Neural cell (in vitro differentiated cells): ENCODE data around the gene SLC17A9. TPM values are rescaled to one million over a fixed set of nuclear protein-coding genes. Genes with fewer than 3 reads are reported as not detected.

Experiments used
- H2AFZ ChIP-seq: fragments of 200-600, 300-800 bp; sonication (generic), shearing (Covaris generic); 2 replicates; pipeline ENCODE4 v1.6.0; 2014; ENCODE audit warnings: low read depth, mild to moderate bottlenecking, antibody characterized with exemption, low read length, moderate library complexity
- H3F3A ChIP-seq: fragments of 200-600 bp; shearing (Covaris generic); 2 replicates; pipeline ENCODE4 v1.6.1; 2016; ENCODE audit warnings: mild to moderate bottlenecking, moderate library complexity, mixed read lengths, antibody characterized with exemption, low read length; ENCODE audit not compliant: insufficient read depth, poor library complexity, severe bottlenecking
- H3K27ac ChIP-seq: fragments of 200-600, 300-800 bp; sonication (generic), shearing (Covaris generic); 2 replicates; pipeline ENCODE4 v1.5.1; 2014; ENCODE audit warnings: mild to moderate bottlenecking, low read length, moderate library complexity
- H3K27me3 ChIP-seq: fragments of 300-800, 200-600 bp; sonication (generic), shearing (Covaris generic); 2 replicates; pipeline ENCODE4 v1.6.0; 2014; ENCODE audit warnings: mild to moderate bottlenecking, low read depth, low read length, moderate library complexity; ENCODE audit not compliant: insufficient read depth
- H3K36me3 ChIP-seq: fragments of 300-800, 200-600 bp; sonication (generic), shearing (Covaris generic); 2 replicates; pipeline ENCODE4 v1.5.1; 2014; ENCODE audit warnings: mild to moderate bottlenecking, antibody characterized with exemption, low read length, moderate library complexity; ENCODE audit not compliant: insufficient read depth
- H3K4me2 ChIP-seq: fragments of 300-800, 200-600 bp; sonication (generic), shearing (Covaris generic); 2 replicates; pipeline ENCODE4 v1.6.0; 2014; ENCODE audit warnings: mild to moderate bottlenecking, low read length
- H3K4me3 ChIP-seq: fragments of 300-800, 200-600 bp; sonication (generic), shearing (Covaris generic); 2 replicates; pipeline ENCODE4 v1.5.1; 2014; ENCODE audit warnings: mild to moderate bottlenecking, low read length, moderate library complexity
- H3K79me2 ChIP-seq: fragments of 200-600 bp; shearing (Covaris generic); replicated peaks from 2 replicates; pipeline ENCODE4 v1.6.0; 2014; ENCODE audit warnings: mild to moderate bottlenecking, low read length, moderate library complexity; ENCODE audit not compliant: insufficient read depth
- H3K9ac ChIP-seq: fragments of 300-800, 200-600 bp; sonication (generic), shearing (Covaris generic); 2 replicates; pipeline ENCODE4 v1.6.1; 2016; ENCODE audit warnings: mild to moderate bottlenecking, low read length, mixed read lengths
- H3K9me2 ChIP-seq: fragments of 200-600 bp; shearing (Covaris generic); 2 replicates; pipeline ENCODE4 v1.6.1; 2016; ENCODE audit warnings: mild to moderate bottlenecking, low read length, mixed read lengths; ENCODE audit not compliant: insufficient read depth
- H3K9me3 ChIP-seq: fragments of 200-600, 300-800 bp; sonication (generic), shearing (Covaris generic); 2 replicates; pipeline ENCODE4 v1.6.1; 2016; ENCODE audit warnings: mild to moderate bottlenecking, mixed run types, low read length, moderate library complexity, mixed read lengths
- H4K20me1 ChIP-seq: fragments of 200-600 bp; shearing (Covaris generic); 2 replicates; pipeline ENCODE4 v1.6.1; 2016; ENCODE audit warnings: mild to moderate bottlenecking, mixed run types; ENCODE audit not compliant: insufficient read depth
- EP300 ChIP-seq: fragments of 450-650 bp; conservative IDR thresholded peaks from 2 replicates; pipeline ENCODE4 v1.6.1; 2014; ENCODE audit warnings: antibody characterized with exemption, mild to moderate bottlenecking, moderate library complexity; ENCODE audit not compliant: poor library complexity, severe bottlenecking
- EZH2 ChIP-seq: fragments of 200-600, 300-800 bp; shearing (Covaris generic), sonication (generic); IDR thresholded peaks from 2 replicates; pipeline ENCODE4 v1.6.1; 2014; ENCODE audit warnings: antibody characterized with exemption, low read length, borderline replicate concordance, mild to moderate bottlenecking; ENCODE audit not compliant: insufficient read depth, poor library complexity, severe bottlenecking
- MXI1 ChIP-seq: fragments of 450-650 bp; conservative IDR thresholded peaks from 2 replicates; pipeline ENCODE4 v1.6.1; 2014; ENCODE audit warnings: antibody characterized with exemption, mild to moderate bottlenecking; ENCODE audit not compliant: poor library complexity, severe bottlenecking
- POLR2AphosphoS5 ChIP-seq: IDR thresholded peaks from 2 replicates; pipeline ENCODE4 v1.6.1; 2012
- RAD21 ChIP-seq: fragments of 450-650 bp; conservative IDR thresholded peaks from 2 replicates; pipeline ENCODE4 v1.6.1; 2014; ENCODE audit warnings: antibody characterized with exemption, mild to moderate bottlenecking, moderate library complexity
- SMC3 ChIP-seq: fragments of 450-650 bp; conservative IDR thresholded peaks from 2 replicates; pipeline ENCODE4 v1.6.1; 2014; ENCODE audit warnings: antibody characterized with exemption, mild to moderate bottlenecking, moderate library complexity; ENCODE audit not compliant: poor library complexity
- TAF1 ChIP-seq: IDR thresholded peaks from 2 replicates; pipeline ENCODE4 v1.6.1; 2012; ENCODE audit warnings: low read depth
- polyA plus RNA-seq: library from polyadenylated mRNA; depleted of rRNA; stranded (reverse); fragments of >200 nt; gene quantifications from 2 replicates; pipeline ENCODE4 v1.2.3, GENCODE V29; 2014
- TF ChIP-seq, protein P1 (sequence below): IDR thresholded peaks from 2 replicates; pipeline ENCODE4 v1.6.1; 2012; ENCODE audit warnings: borderline replicate concordance
- TF ChIP-seq, protein P2 (sequence below): fragments of 450-650 bp; IDR thresholded peaks from 2 replicates; pipeline ENCODE4 v1.5.1; 2014; ENCODE audit warnings: antibody characterized with exemption, mild to moderate bottlenecking, moderate library complexity; ENCODE audit not compliant: poor library complexity, severe bottlenecking

Gene SLC17A9
- polyA plus RNA-seq, 1 donor from 2014 or later: not detected

DNA sequence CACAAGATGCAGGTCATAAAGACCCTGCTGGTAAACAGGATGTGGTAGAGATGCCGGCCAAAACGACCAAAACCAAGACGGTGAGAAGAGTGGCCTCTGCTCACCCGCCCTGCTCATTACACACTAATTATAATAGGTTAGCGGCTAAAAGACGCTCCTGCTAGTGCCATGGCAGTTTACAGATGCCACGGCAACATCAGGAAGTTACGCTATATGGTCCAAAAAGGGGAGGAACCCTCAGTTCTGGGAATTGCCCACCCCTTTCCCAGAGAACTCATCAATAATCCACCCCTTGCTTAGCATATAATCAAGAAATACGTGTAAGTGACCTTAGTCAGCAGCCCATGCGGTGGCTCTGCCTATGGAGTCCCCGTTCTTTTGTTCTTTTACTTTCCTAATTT is 36.7 kb downstream of the SLC17A9 start:
- H3F3A ChIP-seq: no peaks in the 10 kb centered on the region
- H3K9me2 ChIP-seq: no peaks in the 10 kb centered on the region
- no peaks in the 10 kb centered on the region for H3K79me2 ChIP-seq
- H3K27ac ChIP-seq: no peak overlapping the region
- no peaks in the 10 kb centered on the region for H3K36me3 ChIP-seq
- no peak overlapping the region for H3K9ac ChIP-seq
- no peaks in the 10 kb centered on the region for H4K20me1 ChIP-seq
- H3K27me3 ChIP-seq: no peaks in the 10 kb centered on the region
- no peak for TF ChIP-seq SMC3
- TF ChIP-seq EZH2: no peak
- TF ChIP-seq RAD21: no peak
- no peak for TF ChIP-seq POLR2AphosphoS5
- TF ChIP-seq, protein P1, sequence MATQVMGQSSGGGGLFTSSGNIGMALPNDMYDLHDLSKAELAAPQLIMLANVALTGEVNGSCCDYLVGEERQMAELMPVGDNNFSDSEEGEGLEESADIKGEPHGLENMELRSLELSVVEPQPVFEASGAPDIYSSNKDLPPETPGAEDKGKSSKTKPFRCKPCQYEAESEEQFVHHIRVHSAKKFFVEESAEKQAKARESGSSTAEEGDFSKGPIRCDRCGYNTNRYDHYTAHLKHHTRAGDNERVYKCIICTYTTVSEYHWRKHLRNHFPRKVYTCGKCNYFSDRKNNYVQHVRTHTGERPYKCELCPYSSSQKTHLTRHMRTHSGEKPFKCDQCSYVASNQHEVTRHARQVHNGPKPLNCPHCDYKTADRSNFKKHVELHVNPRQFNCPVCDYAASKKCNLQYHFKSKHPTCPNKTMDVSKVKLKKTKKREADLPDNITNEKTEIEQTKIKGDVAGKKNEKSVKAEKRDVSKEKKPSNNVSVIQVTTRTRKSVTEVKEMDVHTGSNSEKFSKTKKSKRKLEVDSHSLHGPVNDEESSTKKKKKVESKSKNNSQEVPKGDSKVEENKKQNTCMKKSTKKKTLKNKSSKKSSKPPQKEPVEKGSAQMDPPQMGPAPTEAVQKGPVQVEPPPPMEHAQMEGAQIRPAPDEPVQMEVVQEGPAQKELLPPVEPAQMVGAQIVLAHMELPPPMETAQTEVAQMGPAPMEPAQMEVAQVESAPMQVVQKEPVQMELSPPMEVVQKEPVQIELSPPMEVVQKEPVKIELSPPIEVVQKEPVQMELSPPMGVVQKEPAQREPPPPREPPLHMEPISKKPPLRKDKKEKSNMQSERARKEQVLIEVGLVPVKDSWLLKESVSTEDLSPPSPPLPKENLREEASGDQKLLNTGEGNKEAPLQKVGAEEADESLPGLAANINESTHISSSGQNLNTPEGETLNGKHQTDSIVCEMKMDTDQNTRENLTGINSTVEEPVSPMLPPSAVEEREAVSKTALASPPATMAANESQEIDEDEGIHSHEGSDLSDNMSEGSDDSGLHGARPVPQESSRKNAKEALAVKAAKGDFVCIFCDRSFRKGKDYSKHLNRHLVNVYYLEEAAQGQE: no peak
- no peak for TF ChIP-seq MXI1
- no peak for TF ChIP-seq EP300
- no peak for TF ChIP-seq TAF1
- TF ChIP-seq, protein P2, sequence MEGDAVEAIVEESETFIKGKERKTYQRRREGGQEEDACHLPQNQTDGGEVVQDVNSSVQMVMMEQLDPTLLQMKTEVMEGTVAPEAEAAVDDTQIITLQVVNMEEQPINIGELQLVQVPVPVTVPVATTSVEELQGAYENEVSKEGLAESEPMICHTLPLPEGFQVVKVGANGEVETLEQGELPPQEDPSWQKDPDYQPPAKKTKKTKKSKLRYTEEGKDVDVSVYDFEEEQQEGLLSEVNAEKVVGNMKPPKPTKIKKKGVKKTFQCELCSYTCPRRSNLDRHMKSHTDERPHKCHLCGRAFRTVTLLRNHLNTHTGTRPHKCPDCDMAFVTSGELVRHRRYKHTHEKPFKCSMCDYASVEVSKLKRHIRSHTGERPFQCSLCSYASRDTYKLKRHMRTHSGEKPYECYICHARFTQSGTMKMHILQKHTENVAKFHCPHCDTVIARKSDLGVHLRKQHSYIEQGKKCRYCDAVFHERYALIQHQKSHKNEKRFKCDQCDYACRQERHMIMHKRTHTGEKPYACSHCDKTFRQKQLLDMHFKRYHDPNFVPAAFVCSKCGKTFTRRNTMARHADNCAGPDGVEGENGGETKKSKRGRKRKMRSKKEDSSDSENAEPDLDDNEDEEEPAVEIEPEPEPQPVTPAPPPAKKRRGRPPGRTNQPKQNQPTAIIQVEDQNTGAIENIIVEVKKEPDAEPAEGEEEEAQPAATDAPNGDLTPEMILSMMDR: no peak
- no peak overlapping the region for H3K4me3 ChIP-seq
- no peak overlapping the region for H3K4me2 ChIP-seq
- H3K9me3 ChIP-seq: no peaks in the 10 kb centered on the region
- no peak overlapping the region for H2AFZ ChIP-seq

DNA sequence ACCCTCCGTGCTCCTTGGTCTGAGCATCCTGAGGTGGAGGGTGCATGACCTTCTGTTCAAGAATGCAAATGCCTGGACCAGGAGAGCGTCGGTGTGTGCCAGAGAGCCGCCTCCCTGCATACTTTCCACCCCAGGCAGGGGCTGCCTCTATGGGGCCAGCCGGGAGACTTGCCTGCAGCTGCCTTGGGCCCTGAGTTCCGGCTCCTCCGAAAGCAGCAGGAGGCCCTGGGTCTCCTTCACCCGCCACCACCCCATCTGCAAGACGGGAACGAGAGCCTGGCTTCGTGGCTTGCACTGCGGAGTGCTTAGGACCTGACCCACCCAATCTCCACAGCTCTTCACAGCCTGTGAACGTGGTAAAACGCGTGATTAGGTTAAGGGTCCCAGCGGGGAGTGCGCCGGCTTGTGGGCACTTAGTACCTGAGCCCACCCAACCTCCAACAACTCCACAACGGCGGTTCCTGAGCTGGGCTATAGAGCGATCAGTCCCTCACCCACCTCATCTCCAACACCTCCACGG is 37.9 kb downstream of the SLC17A9 start:
- H3K4me2 ChIP-seq: no peak overlapping the region
- H3K9me3 ChIP-seq: no peaks in the 10 kb centered on the region
- H2AFZ ChIP-seq: no peak overlapping the region
- no peak overlapping the region for H3K9ac ChIP-seq
- TF ChIP-seq POLR2AphosphoS5: no peak
- TF ChIP-seq, protein P2: no peak
- TF ChIP-seq RAD21: no peak
- TF ChIP-seq SMC3: no peak
- no peak for TF ChIP-seq EP300
- TF ChIP-seq EZH2: no peak
- no peak for TF ChIP-seq MXI1
- TF ChIP-seq TAF1: no peak
- TF ChIP-seq, protein P1: no peak
- no peaks in the 10 kb centered on the region for H3K27me3 ChIP-seq
- no peak overlapping the region for H3K4me3 ChIP-seq
- H3K27ac ChIP-seq: no peak overlapping the region
- no peaks in the 10 kb centered on the region for H3K79me2 ChIP-seq
- no peaks in the 10 kb centered on the region for H3F3A ChIP-seq
- H3K36me3 ChIP-seq: no peaks in the 10 kb centered on the region
- no peaks in the 10 kb centered on the region for H3K9me2 ChIP-seq
- H4K20me1 ChIP-seq: no peaks in the 10 kb centered on the region
